ENCODE results near the gene ADGRA3. TPM values are rescaled to one million over a fixed set of nuclear protein-coding genes. Genes with fewer than 3 reads are reported as not detected.

ADGRA3 gene
- total and polyA plus RNA-seq, 8 donors = 17.6 to 67.1 (median 63.5) TPM

GRCh38 chr4:22339491-22339890, 176.4 kb downstream of the ADGRA3 start:
- Histone ChIP-seq H3K27me3 (no peaks in the 10 kb centered on the region), H3K36me3 (no peaks in the 10 kb centered on the region), H3K4me1 (no peaks in the 10 kb centered on the region), H3K9me3 (no peaks in the 10 kb centered on the region), H3K4me3 (no peak overlapping the region), H3K27ac (no peak overlapping the region)
- ATAC-seq (no peak), DNase-seq (no peak)
- intact Hi-C loops (cut with DNase I) = no loop called here
- TF ChIP-seq CTCF (IDR thresholded peaks at IDR 0.05) = no peak

GRCh38 chr4:22338796-22339195, 177.1 kb downstream of the ADGRA3 start:
- Histone ChIP-seq H3K27ac (no peak overlapping the region), H3K4me3 (no peak overlapping the region), H3K9me3 (no peaks in the 10 kb centered on the region), H3K36me3 (no peaks in the 10 kb centered on the region), H3K27me3 (no peaks in the 10 kb centered on the region), H3K4me1 (no peaks in the 10 kb centered on the region)
- no peak for ATAC-seq
- no peak for TF ChIP-seq CTCF (IDR thresholded peaks at IDR 0.05)
- intact Hi-C loops (cut with DNase I) = no loop called here
- no peak for DNase-seq

Other genes with a start within 250 kb of the ADGRA3 start
- not detected for gene GBA3, start 176.9 kb upstream of the ADGRA3 start, total RNA-seq
- gene GBA3, start 176.9 kb upstream of the ADGRA3 start, polyA plus RNA-seq (ENCODE audit: insufficient read length in 6 of 6) = under 1 TPM in 3 of 6 donors, not detected in 3; 0.07 to 0.14 (median 0.13) TPM

All from left lung (tissue), 10 donors.